Astrocyte (in vitro differentiated cells and primary cell): ENCODE data around the gene KMT2C. TPM values are rescaled to one million over a fixed set of nuclear protein-coding genes. Genes with fewer than 3 reads are reported as not detected.

ENCODE experiments used
- DNase-seq: peaks from one replicate; pipeline ENCODE4 v3.0.0-alpha.2; 2010; ENCODE audit warnings: low read depth
- FAIRE-seq: peaks from 2 replicates; lab custom pipeline; 2011; peaks lifted over from hg19 to GRCh38; lab: Jason Lieb, UNC
- H2AFZ ChIP-seq: 2 replicates; pipeline ENCODE4 v1.6.0; 2012; ENCODE audit warnings: low read depth, low read length, inconsistent platforms
- H3K27ac ChIP-seq: 2 replicates; pipeline ENCODE4 v1.5.1; 2011; ENCODE audit warnings: low read depth, low read length, inconsistent platforms
- H3K27me3 ChIP-seq: 2 replicates; pipeline ENCODE4 v1.6.0; 2011; ENCODE audit warnings: low read length, inconsistent platforms; ENCODE audit not compliant: insufficient read depth
- H3K36me3 ChIP-seq: 2 replicates; pipeline ENCODE4 v1.5.1; 2011; ENCODE audit warnings: low read length, inconsistent platforms; ENCODE audit not compliant: insufficient read depth
- H3K4me1 ChIP-seq: 2 replicates; pipeline ENCODE4 v1.5.1; 2011; ENCODE audit warnings: low read length, inconsistent platforms; ENCODE audit not compliant: insufficient read depth
- H3K4me2 ChIP-seq: 2 replicates; pipeline ENCODE4 v1.6.0; 2012; ENCODE audit warnings: low read length, inconsistent platforms
- H3K4me3 ChIP-seq: 2 replicates; pipeline ENCODE4 v1.5.1; 2011; ENCODE audit warnings: low read depth, mild to moderate bottlenecking, low read length, inconsistent platforms; ENCODE audit not compliant: insufficient read depth
- H3K79me2 ChIP-seq: 2 replicates; pipeline ENCODE4 v1.6.0; 2012; ENCODE audit warnings: mild to moderate bottlenecking, low read length, inconsistent platforms; ENCODE audit not compliant: insufficient read depth
- H3K9ac ChIP-seq: 2 replicates; pipeline ENCODE4 v1.6.0; 2012; ENCODE audit warnings: mild to moderate bottlenecking, low read length, inconsistent platforms
- H3K9me3 ChIP-seq: 2 replicates; pipeline ENCODE4 v1.5.1; 2012; ENCODE audit warnings: low read depth, mild to moderate bottlenecking, low read length, inconsistent platforms; ENCODE audit not compliant: insufficient read depth
- H4K20me1 ChIP-seq: 2 replicates; pipeline ENCODE4 v1.6.0; 2012; ENCODE audit warnings: low read length, inconsistent platforms; ENCODE audit not compliant: insufficient read depth
- H3K27ac Mint-ChIP-seq: one replicate; pipeline ENCODE4 v1.8.0; 2021; ENCODE audit warnings: mild to moderate bottlenecking, mixed read lengths; ENCODE audit not compliant: unreplicated experiment
- H3K27me3 Mint-ChIP-seq: one replicate; pipeline ENCODE4 v1.8.0; 2021; ENCODE audit warnings: low read depth, mixed read lengths; ENCODE audit not compliant: unreplicated experiment
- H3K36me3 Mint-ChIP-seq: one replicate; pipeline ENCODE4 v1.8.0; 2021; ENCODE audit warnings: low read depth, mixed read lengths; ENCODE audit not compliant: unreplicated experiment
- H3K4me1 Mint-ChIP-seq: one replicate; pipeline ENCODE4 v1.8.0; 2021; ENCODE audit warnings: low read depth, mixed read lengths; ENCODE audit not compliant: unreplicated experiment
- H3K4me3 Mint-ChIP-seq: one replicate; pipeline ENCODE4 v1.8.0; 2021; ENCODE audit warnings: mild to moderate bottlenecking, moderate library complexity, mixed read lengths; ENCODE audit not compliant: unreplicated experiment
- H3K9me3 Mint-ChIP-seq: one replicate; pipeline ENCODE4 v1.8.0; 2021; ENCODE audit warnings: mild to moderate bottlenecking, mixed read lengths; ENCODE audit not compliant: unreplicated experiment
- CTCF ChIP-seq: IDR thresholded peaks from 2 replicates; pipeline ENCODE4 v1.5.1; 2011; ENCODE audit warnings: low read depth, mild to moderate bottlenecking, inconsistent platforms, low read length, moderate library complexity; ENCODE audit not compliant: insufficient read depth
- EZH2 ChIP-seq: IDR thresholded peaks from 2 replicates; pipeline ENCODE4 v1.6.1; 2012; ENCODE audit warnings: mild to moderate bottlenecking, low read length, inconsistent platforms; ENCODE audit not compliant: insufficient read depth
- total RNA-seq: library from RNA; stranded (reverse); gene quantifications from 2 replicates; pipeline ENCODE4 v1.2.1, GENCODE V29; 2021

Gene KMT2C
- total RNA-seq, 1 donor from 2014 or later: 59.0 TPM

DNA sequence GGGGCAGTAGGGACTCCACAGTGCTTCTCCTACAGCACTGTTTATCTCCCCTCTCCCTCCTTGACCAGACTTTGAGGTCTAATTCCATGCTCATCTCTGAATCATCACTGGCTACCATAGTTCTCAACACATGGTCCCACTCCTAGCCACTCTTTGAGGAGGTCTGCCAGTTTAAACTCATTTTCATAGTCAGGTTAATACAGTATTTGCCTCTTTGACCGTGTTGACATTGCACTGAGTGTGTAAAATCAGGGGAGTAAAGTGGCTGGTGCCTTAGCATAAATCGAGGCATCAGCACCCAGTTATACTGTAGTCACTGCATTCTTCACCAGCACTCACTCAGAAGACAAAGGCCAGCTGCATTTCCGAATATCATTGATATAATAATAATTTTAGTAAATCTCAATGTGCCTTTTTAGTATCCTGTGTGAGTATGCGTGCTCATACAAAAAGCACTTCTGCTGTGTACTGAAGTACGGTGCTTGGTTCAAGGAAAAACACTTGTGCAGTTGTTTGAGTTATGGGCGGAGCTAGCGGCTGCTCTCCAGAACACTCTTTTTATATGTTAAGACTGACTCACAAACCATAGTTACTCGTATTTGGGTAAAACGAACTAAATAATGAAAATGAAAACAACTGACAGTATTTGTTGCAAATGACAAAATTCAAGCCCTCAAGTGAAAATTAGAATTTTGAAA lies 320.6 kb downstream of the KMT2C start:
- H3K4me3 ChIP-seq: no peak overlapping the region
- TF ChIP-seq CTCF (no peak), EZH2 (no peak)
- H3K4me2 ChIP-seq: no peak overlapping the region
- no peaks in the 10 kb centered on the region for H4K20me1 ChIP-seq
- H3K9me3 ChIP-seq: no peaks in the 10 kb centered on the region
- H3K4me1 ChIP-seq: no peaks in the 10 kb centered on the region
- no peak overlapping the region for H3K9ac ChIP-seq
- no peaks in the 10 kb centered on the region for H3K79me2 ChIP-seq
- no peaks in the 10 kb centered on the region for H3K4me1 Mint-ChIP-seq
- no peak for FAIRE-seq
- H3K36me3 ChIP-seq: peaks cover 34% of the 10 kb centered on the region
- DNase-seq: no peak
- no peaks in the 10 kb centered on the region for H3K9me3 Mint-ChIP-seq
- H3K4me3 Mint-ChIP-seq: no peak overlapping the region
- H3K27ac Mint-ChIP-seq: no peak overlapping the region
- H3K27ac ChIP-seq: no peak overlapping the region
- H2AFZ ChIP-seq: no peak overlapping the region
- H3K27me3 ChIP-seq: no peaks in the 10 kb centered on the region
- peaks cover 16% of the 10 kb centered on the region for H3K36me3 Mint-ChIP-seq
- H3K27me3 Mint-ChIP-seq: no peaks in the 10 kb centered on the region

GRCh38 chr7:152112829-152113228 lies 323.0 kb downstream of the KMT2C start:
- H3K36me3 Mint-ChIP-seq: peaks cover 9% of the 10 kb centered on the region

More at GRCh38 chr7:152112829-152113228, 323.0 kb downstream of the KMT2C start:
- no peak overlapping the region for H3K4me3 Mint-ChIP-seq
- no peaks in the 10 kb centered on the region for H3K9me3 Mint-ChIP-seq
- Histone ChIP-seq H3K9me3 (no peaks in the 10 kb centered on the region), H3K4me2 (no peak overlapping the region), H3K27ac (no peak overlapping the region), H3K9ac (no peak overlapping the region), H3K4me1 (no peaks in the 10 kb centered on the region), H2AFZ (no peak overlapping the region), H3K4me3 (no peak overlapping the region), H3K36me3 (peaks cover 19% of the 10 kb centered on the region), H4K20me1 (no peaks in the 10 kb centered on the region), H3K79me2 (no peaks in the 10 kb centered on the region), H3K27me3 (no peaks in the 10 kb centered on the region)
- no peak overlapping the region for H3K27ac Mint-ChIP-seq
- DNase-seq (no peak), FAIRE-seq (no peak)
- no peaks in the 10 kb centered on the region for H3K4me1 Mint-ChIP-seq
- TF ChIP-seq CTCF: no peak
- no peak for TF ChIP-seq EZH2
- H3K27me3 Mint-ChIP-seq: no peaks in the 10 kb centered on the region
